ENCODE results near the gene FBXW11. TPM values are rescaled to one million over a fixed set of nuclear protein-coding genes. Genes with fewer than 3 reads are reported as not detected.

The FBXW11 gene
- total RNA-seq, 1 experiment from 2014 or later: 52.0 TPM

- TF ChIP-seq ZNF274 (IDR thresholded peaks at IDR 0.05; ENCODE audit: low read depth, low read length): no peak
Observed at GRCh38 chr5:172007175-172008110, 1.0 kb upstream of the FBXW11 start (continued).

GRCh38 chr5:172005708-172006320 lies 624 bp downstream of the FBXW11 start:
- H2AFZ ChIP-seq (ENCODE audit: low read depth, low read length, poor library complexity, severe bottlenecking): no peak overlapping the region
- no peak for DNase-seq (ENCODE audit: low read depth, low spot score)
- BruUV-seq (replicated peaks): no TSS peak
- peak; percentile 0; the same call in 1 of the 2 replicates for ATAC-seq
- peaks cover 18% of the 10 kb centered on the region; the same call in 1 of the 2 replicates for H4K20me1 ChIP-seq (ENCODE audit: insufficient read depth)
- ChIA-PET RAD21 (ENCODE audit: low non-redundant PET in 1 of 2, low total read pairs in 2 of 2, uncharacterized antibody in 2 of 2, unreplicated experiment in 2 of 2) (no interaction called here), POLR2A (interaction anchor here (0.6 to 1.6 kb wide), 6 partner anchors 8 to 182 kb away, joined by 3 to 6 read pairs (median 3); partner anchors contain the start of gene STK10), CTCF (interaction anchor here (0.9 to 3.8 kb wide), 6 partner anchors 8 to 691 kb away, joined by 3 to 24 read pairs (median 3); no protein-coding TSS in a partner anchor)
- H3K4me1 ChIP-seq (ENCODE audit: control insufficient read depth in 1 of 2, insufficient read depth in 2 of 2, low read length in 2 of 2): peaks cover 9 to 36% of the 10 kb centered on the region in 2 experiments; a peak in 3 of 4 replicates
- peaks cover 65% of the 10 kb centered on the region for H3K79me2 ChIP-seq (ENCODE audit: insufficient read depth, low read length)
- H3K27ac ChIP-seq (ENCODE audit: low read depth, low read length): peak overlapping the region; percentile 97
- intact Hi-C loops (cut with micrococcal nuclease): loop anchor here (10.0 kb wide), 1 partner anchor 289 kb away; no protein-coding TSS in a partner anchor
- H3K27me3 ChIP-seq (ENCODE audit: insufficient read depth, low read length): no peaks in the 10 kb centered on the region
- TF ChIP-seq SP1 (IDR thresholded peaks at IDR 0.05; ENCODE audit: low read depth): no peak
- TF ChIP-seq EZH2phosphoT487 (IDR thresholded peaks at IDR 0.05; ENCODE audit: borderline replicate concordance): no peak
- no peak for TF ChIP-seq POLR2A (IDR thresholded peaks at IDR 0.05; ENCODE audit: borderline replicate concordance, extremely low read depth, insufficient read depth, insufficient read length)
- TF ChIP-seq CEBPB (IDR thresholded peaks at IDR 0.05; ENCODE audit: low read depth): no peak
- no peak for TF ChIP-seq POLR2AphosphoS5 (IDR thresholded peaks at IDR 0.05; ENCODE audit: low read depth, low read length)
- no peak for TF ChIP-seq CBX3 (IDR thresholded peaks at IDR 0.05; ENCODE audit: low read depth)
- TF ChIP-seq RAD21 (IDR thresholded peaks at IDR 0.05; ENCODE audit: low read depth): no peak
- no peak for TF ChIP-seq JUND (IDR thresholded peaks at IDR 0.05)
- TF ChIP-seq, protein P1, sequence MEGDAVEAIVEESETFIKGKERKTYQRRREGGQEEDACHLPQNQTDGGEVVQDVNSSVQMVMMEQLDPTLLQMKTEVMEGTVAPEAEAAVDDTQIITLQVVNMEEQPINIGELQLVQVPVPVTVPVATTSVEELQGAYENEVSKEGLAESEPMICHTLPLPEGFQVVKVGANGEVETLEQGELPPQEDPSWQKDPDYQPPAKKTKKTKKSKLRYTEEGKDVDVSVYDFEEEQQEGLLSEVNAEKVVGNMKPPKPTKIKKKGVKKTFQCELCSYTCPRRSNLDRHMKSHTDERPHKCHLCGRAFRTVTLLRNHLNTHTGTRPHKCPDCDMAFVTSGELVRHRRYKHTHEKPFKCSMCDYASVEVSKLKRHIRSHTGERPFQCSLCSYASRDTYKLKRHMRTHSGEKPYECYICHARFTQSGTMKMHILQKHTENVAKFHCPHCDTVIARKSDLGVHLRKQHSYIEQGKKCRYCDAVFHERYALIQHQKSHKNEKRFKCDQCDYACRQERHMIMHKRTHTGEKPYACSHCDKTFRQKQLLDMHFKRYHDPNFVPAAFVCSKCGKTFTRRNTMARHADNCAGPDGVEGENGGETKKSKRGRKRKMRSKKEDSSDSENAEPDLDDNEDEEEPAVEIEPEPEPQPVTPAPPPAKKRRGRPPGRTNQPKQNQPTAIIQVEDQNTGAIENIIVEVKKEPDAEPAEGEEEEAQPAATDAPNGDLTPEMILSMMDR (IDR thresholded peaks at IDR 0.05 in 2 of 3, conservative IDR thresholded peaks at IDR 0.05 in 1 of 3; ENCODE audit: borderline replicate concordance in 1 of 3, insufficient read depth in 1 of 3, low read depth in 2 of 3, low read length in 2 of 3): no peak
- no peak for TF ChIP-seq ZBTB33 (IDR thresholded peaks at IDR 0.05; ENCODE audit: extremely low read depth, insufficient replicate concordance, low read length)
- H3K9ac ChIP-seq (ENCODE audit: low read length): peak overlapping the region; percentile 94
- no peaks in the 10 kb centered on the region for H3K9me2 ChIP-seq (ENCODE audit: insufficient read depth)
- H3K4me2 ChIP-seq (ENCODE audit: low read length): peak overlapping the region; percentile 89
- no peaks in the 10 kb centered on the region for H3K9me3 ChIP-seq (ENCODE audit: control insufficient read depth in 1 of 2, insufficient read depth in 1 of 2, low read depth in 1 of 2, low read length in 2 of 2)
- no peaks in the 10 kb centered on the region for H3K36me3 ChIP-seq (ENCODE audit: control insufficient read depth in 1 of 2, insufficient read depth in 2 of 2, low read length in 2 of 2)
- peak overlapping the region; percentile 78 to 99 for H3K4me3 ChIP-seq (replicated peaks in 1 of 2; ENCODE audit: low read depth in 1 of 2, low read length in 2 of 2)
